B cell (primary cell): Measurements from ENCODE around the gene HMGCS1. TPM values are rescaled to one million over a fixed set of nuclear protein-coding genes. Genes with fewer than 3 reads are reported as not detected.

Experiments
- ATAC-seq: fragments of 200-7000 bp; cut with Tn5 transposase; one replicate; pipeline ENCODE4 v1.10.0; 2021; ENCODE audit warnings: low read depth, mild to moderate bottlenecking, moderate number of reproducible peaks, moderate library complexity
- CTCF ChIA-PET: fragments of 350-600 bp; sonication (Branson Sonifier 250); formaldehyde crosslinking; loops from one replicate; lab custom pipeline; 2021; ENCODE audit warnings: antibody characterized with exemption, inconsistent platforms; lab: Charles Lee
- POLR2A ChIA-PET: fragments of 350-600 bp; sonication (Branson Sonifier 250); formaldehyde crosslinking; loops from one replicate; lab custom pipeline; 2021; ENCODE audit warnings: antibody characterized with exemption; lab: Charles Lee
- DNase-seq: peaks from one replicate; pipeline ENCODE4 v3.0.0; 2013
- H2AFZ ChIP-seq: 2 replicates; pipeline ENCODE4 v1.6.1; 2012; ENCODE audit warnings: mild to moderate bottlenecking, low read depth, low read length; ENCODE audit not compliant: insufficient read depth, poor library complexity, severe bottlenecking
- H3K27ac ChIP-seq, 2 donors: 1 replicate in 1 of 2; 2 replicates in 1 of 2; pipeline ENCODE4 v1.5.1; 2012 to 2013; ENCODE audit warnings: low read length in 2 of 2, mild to moderate bottlenecking in 2 of 2, moderate library complexity in 1 of 2
- H3K27me3 ChIP-seq, 4 experiments: fragments of 200-600 bp in 1 of 4; sonication (generic) in 1 of 4; replicated peaks in 1 of 4; 1 replicate in 2 of 4; 2 replicates in 2 of 4; pipeline versions ENCODE4 v1.6.1 to v1.7.0; 2013 to 2016; ENCODE audit warnings: low read length in 3 of 4, mild to moderate bottlenecking in 2 of 4, mixed read lengths in 1 of 4, moderate library complexity in 1 of 4; ENCODE audit not compliant: insufficient read depth in 4 of 4, control insufficient read depth in 3 of 4; ENCODE audit errors: control extremely low read depth in 1 of 4
- H3K36me3 ChIP-seq, 2 experiments: replicated peaks in 1 of 2; 1 replicate in 1 of 2; 2 replicates in 1 of 2; pipeline versions ENCODE4 v1.6.1 to v1.7.1; 2013; ENCODE audit warnings: low read length in 1 of 2; ENCODE audit not compliant: insufficient read depth in 2 of 2, control insufficient read depth in 1 of 2; ENCODE audit errors: control extremely low read depth in 1 of 2, extremely low read depth in 1 of 2
- H3K4me1 ChIP-seq, 2 donors: fragments of 200-600 bp in 1 of 2; sonication (generic) in 1 of 2; 1 replicate in 1 of 2; 2 replicates in 1 of 2; pipeline versions ENCODE4 v1.5.1 to v1.6.1; 2013 to 2017; ENCODE audit warnings: low read length in 2 of 2; ENCODE audit not compliant: control insufficient read depth in 2 of 2, insufficient read depth in 2 of 2
- H3K4me2 ChIP-seq: replicated peaks from 2 replicates; pipeline ENCODE3; 2012; ENCODE audit warnings: mild to moderate bottlenecking, low read depth, low read length; ENCODE audit not compliant: poor library complexity, severe bottlenecking
- H3K4me3 ChIP-seq, 5 experiments: fragments of 200-600 bp in 1 of 5; sonication (generic) in 1 of 5; 1 replicate in 3 of 5; 2 replicates in 2 of 5; pipeline versions ENCODE4 v1.5.1 to v1.7.0; 2011 to 2016; ENCODE audit warnings: low read length in 4 of 5, mild to moderate bottlenecking in 4 of 5, low read depth in 2 of 5, control low read depth in 1 of 5, moderate library complexity in 1 of 5; ENCODE audit not compliant: insufficient read depth in 1 of 5; ENCODE audit errors: control extremely low read depth in 1 of 5, extremely low read depth in 1 of 5
- H3K79me2 ChIP-seq: fragments of 200-600 bp; sonication (generic); one replicate; pipeline ENCODE4 v1.6.0; 2016; ENCODE audit warnings: low read length; ENCODE audit not compliant: control insufficient read depth, insufficient read depth
- H3K9ac ChIP-seq: fragments of 200-600 bp; sonication (generic); 2 replicates; pipeline ENCODE4 v1.6.1; 2017; ENCODE audit warnings: mild to moderate bottlenecking, low read length, moderate library complexity
- H3K9me3 ChIP-seq, 3 donors: one replicate each; pipeline versions ENCODE4 v1.6.1 to v1.7.1; 2013; ENCODE audit warnings: low read length in 2 of 3; ENCODE audit not compliant: control insufficient read depth in 2 of 3, insufficient read depth in 1 of 3; ENCODE audit errors: control extremely low read depth in 1 of 3
- H4K20me1 ChIP-seq: 2 replicates; pipeline ENCODE4 v1.6.0; 2012; ENCODE audit warnings: mild to moderate bottlenecking, low read length; ENCODE audit not compliant: insufficient read depth, control insufficient read depth, poor library complexity, severe bottlenecking
- H3K27ac Mint-ChIP-seq: one replicate; pipeline ENCODE4 v1.8.0; 2021; ENCODE audit warnings: mixed read lengths
- H3K27me3 Mint-ChIP-seq: one replicate; pipeline ENCODE4 v1.8.0; 2021; ENCODE audit warnings: mixed read lengths
- H3K4me1 Mint-ChIP-seq: one replicate; pipeline ENCODE4 v1.8.0; 2021; ENCODE audit warnings: mixed read lengths
- H3K4me3 Mint-ChIP-seq: one replicate; pipeline ENCODE4 v1.8.0; 2021; ENCODE audit warnings: mixed read lengths
- H3K9me3 Mint-ChIP-seq: one replicate; pipeline ENCODE4 v1.8.0; 2022; ENCODE audit warnings: mixed read lengths; ENCODE audit not compliant: insufficient read depth
- CTCF ChIP-seq: fragments of 200-600 bp; IDR thresholded peaks from one replicate; pipeline ENCODE4 v1.8.0; 2022; ENCODE audit warnings: antibody characterized with exemption, mild to moderate bottlenecking
- EZH2 ChIP-seq: IDR thresholded peaks from 2 replicates; pipeline ENCODE4 v1.6.1; 2012; ENCODE audit warnings: borderline replicate concordance, low read depth, mild to moderate bottlenecking, moderate library complexity, low read length; ENCODE audit not compliant: insufficient read depth, poor library complexity, severe bottlenecking
- WGBS: methylation state at CpG from one replicate; pipeline ENCODE4 v1.1.5; 2013; ENCODE audit warnings: missing lambda C conversion rate; ENCODE audit not compliant: insufficient coverage; 5-methylcytosine and 5-hydroxymethylcytosine counted together
- intact Hi-C: fragments of 100-400 bp; cut with micrococcal nuclease; formaldehyde crosslinking; loops from one replicate; pipeline ENCODE4 v1.10.0; 2022
- polyA plus RNA-seq: library from polyadenylated mRNA; depleted of rRNA; stranded (reverse); fragments of >200 nt; gene quantifications from 2 replicates; pipeline ENCODE4 v1.2.3, GENCODE V29; 2012
- total RNA-seq, 2 donors: library from RNA; stranded (reverse); fragments of 120-200 nt in 1 of 2; gene quantifications; 1 replicate in 1 of 2; 2 replicates in 1 of 2; pipeline versions ENCODE4 v1.2.3 to v1.2.4, GENCODE V29; 2013 to 2022

HMGCS1 gene
- total and polyA plus RNA-seq, 2 donors (not counting 1 experiment from before 2014, with no cell fraction given): 16.3 to 68.7 TPM

DNA sequence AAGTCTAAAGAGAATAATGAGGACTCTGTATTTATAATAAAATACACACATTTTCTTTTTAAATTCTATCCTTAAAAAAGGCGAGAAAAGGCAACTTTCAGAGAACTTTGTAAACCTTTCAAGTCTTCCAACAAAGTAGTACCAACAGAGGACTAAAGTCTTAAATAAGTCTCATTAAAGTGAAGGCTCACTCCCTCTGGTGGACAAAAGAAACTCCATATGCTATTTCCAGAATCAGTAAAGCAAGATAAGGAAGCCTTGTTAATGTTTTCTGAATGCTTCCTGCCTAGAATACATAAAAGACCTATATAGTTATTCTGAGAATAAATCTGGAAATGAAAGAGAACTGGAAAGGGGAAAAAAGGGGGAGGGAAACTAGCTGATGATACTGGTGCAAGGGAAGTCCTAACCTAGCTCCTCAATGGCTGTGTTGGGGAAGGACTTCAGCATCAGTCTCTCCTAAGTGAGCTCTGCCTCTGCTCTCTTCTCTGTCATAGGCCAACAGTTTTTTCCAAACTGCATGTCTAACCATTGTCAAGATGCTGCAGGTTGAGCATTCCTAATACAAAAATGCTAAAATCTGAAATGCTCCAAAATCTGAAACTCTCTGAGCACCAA is 7.2 kb downstream of the HMGCS1 start:
- ChIA-PET CTCF (interaction anchor here (0.7 to 2.7 kb wide), 8 partner anchors 83 to 394 kb away, joined by 3 to 12 read pairs (median 6); partner anchors contain the start of genes TMEM267 and ZNF131), POLR2A (no interaction called here)
- peaks cover 11 to 14% of the 10 kb centered on the region in 2 experiments for H3K36me3 ChIP-seq
- no peak overlapping the region for H3K4me3 ChIP-seq
- no peaks in the 10 kb centered on the region for H3K9me3 ChIP-seq
- Mint-ChIP-seq H3K4me1 (peaks cover 50% of the 10 kb centered on the region), H3K27ac (no peak overlapping the region), H3K27me3 (no peaks in the 10 kb centered on the region), H3K9me3 (no peaks in the 10 kb centered on the region), H3K4me3 (no peak overlapping the region)
- no peaks in the 10 kb centered on the region for H3K27me3 ChIP-seq
- no CpG with 5 or more reads among the region's 1 CpG for WGBS
- peaks cover 95% of the 10 kb centered on the region for H3K79me2 ChIP-seq
- H3K27ac ChIP-seq: peak overlapping the region in 1 of 2 donors; percentile 48
- ATAC-seq (peak; percentile 49), DNase-seq (peak; percentile 61)
- intact Hi-C loops: no loop called here
- TF ChIP-seq CTCF (peak; percentile 77), EZH2 (no peak)
- no peak overlapping the region for H2AFZ ChIP-seq
- H3K9ac ChIP-seq: no peak overlapping the region
- peaks cover 44% of the 10 kb centered on the region for H4K20me1 ChIP-seq
- no peak overlapping the region for H3K4me2 ChIP-seq
- H3K4me1 ChIP-seq: peaks cover 0 to 30% of the 10 kb centered on the region in 2 donors

DNA sequence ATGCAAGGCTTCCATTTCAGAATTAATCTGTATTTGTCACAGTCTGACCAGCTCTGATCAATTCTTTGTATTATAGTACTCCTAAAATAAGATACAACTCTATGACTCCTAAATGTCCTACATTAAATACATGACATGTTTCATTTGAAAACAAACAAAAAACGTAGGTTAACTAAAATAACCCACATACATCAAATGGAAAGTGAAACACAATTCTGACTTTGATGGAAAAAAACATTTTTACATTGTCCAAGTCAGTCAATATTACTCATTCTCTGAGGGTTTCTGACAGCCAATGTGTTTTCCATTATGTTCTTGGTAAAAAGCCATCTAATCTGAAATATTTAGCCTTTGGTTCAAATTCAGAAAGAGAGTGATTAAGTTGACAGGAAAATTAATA is 8.7 kb downstream of the HMGCS1 start:
- intact Hi-C loops: no loop called here
- H3K27me3 ChIP-seq: no peaks in the 10 kb centered on the region
- no peak overlapping the region for H2AFZ ChIP-seq
- no peaks in the 10 kb centered on the region for H3K9me3 ChIP-seq
- peaks cover 47% of the 10 kb centered on the region for H4K20me1 ChIP-seq
- POLR2A ChIA-PET: interaction anchor here (1.4 kb wide), 1 partner anchor 9 kb away, joined by 3 read pairs; the partner anchor contains the start of gene HMGCS1
- H3K27ac Mint-ChIP-seq: no peak overlapping the region
- no peak overlapping the region for H3K4me3 ChIP-seq
- no peaks in the 10 kb centered on the region for H3K27me3 Mint-ChIP-seq
- peaks cover 8 to 11% of the 10 kb centered on the region in 2 experiments for H3K36me3 ChIP-seq
- peaks cover 45% of the 10 kb centered on the region for H3K4me1 Mint-ChIP-seq
- no peak overlapping the region for H3K4me3 Mint-ChIP-seq
- peaks cover 0 to 24% of the 10 kb centered on the region in 2 donors for H3K4me1 ChIP-seq
- TF ChIP-seq EZH2 (no peak), CTCF (no peak)
- H3K9ac ChIP-seq: no peak overlapping the region
- H3K4me2 ChIP-seq: peak overlapping the region; percentile 3
- ATAC-seq: no peak
- H3K27ac ChIP-seq: no peak overlapping the region
- no peak for DNase-seq
- CTCF ChIA-PET: interaction anchor here (1.9 to 2.7 kb wide), 2 partner anchors 180 to 198 kb away, joined by 6 to 7 read pairs; partner anchors contain the start of gene TMEM267
- no peaks in the 10 kb centered on the region for H3K9me3 Mint-ChIP-seq
- peaks cover 95% of the 10 kb centered on the region for H3K79me2 ChIP-seq
- WGBS: no CpG with 5 or more reads among the region's 1 CpG
